ENCODE results near the gene C14orf119.

DNA sequence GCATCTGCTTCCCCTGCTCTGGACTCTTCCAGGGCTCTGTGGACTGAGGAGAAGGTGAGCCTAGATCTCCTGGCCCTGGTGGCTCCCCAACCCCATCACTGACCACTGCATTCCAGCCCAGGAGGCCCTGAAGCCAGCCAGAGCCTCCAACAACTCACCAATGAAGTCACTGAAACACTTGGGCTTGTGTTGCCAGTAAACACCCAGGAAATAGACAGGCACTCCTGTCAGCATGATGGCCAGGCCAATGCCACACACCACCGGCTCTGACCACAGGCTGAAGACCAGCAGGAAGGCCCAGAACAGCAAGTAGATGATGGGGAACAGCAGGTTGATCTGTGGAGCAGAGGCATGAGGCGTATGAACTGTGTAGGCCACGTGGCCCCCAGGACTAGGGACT, 32.6 kb downstream of the C14orf119 start:
- TF ChIP-seq POLR2A (IDR thresholded peaks at IDR 0.05) (no peak), POLR2AphosphoS5 (IDR thresholded peaks at IDR 0.05) (no peak)
- TF ChIP-seq, protein P1, sequence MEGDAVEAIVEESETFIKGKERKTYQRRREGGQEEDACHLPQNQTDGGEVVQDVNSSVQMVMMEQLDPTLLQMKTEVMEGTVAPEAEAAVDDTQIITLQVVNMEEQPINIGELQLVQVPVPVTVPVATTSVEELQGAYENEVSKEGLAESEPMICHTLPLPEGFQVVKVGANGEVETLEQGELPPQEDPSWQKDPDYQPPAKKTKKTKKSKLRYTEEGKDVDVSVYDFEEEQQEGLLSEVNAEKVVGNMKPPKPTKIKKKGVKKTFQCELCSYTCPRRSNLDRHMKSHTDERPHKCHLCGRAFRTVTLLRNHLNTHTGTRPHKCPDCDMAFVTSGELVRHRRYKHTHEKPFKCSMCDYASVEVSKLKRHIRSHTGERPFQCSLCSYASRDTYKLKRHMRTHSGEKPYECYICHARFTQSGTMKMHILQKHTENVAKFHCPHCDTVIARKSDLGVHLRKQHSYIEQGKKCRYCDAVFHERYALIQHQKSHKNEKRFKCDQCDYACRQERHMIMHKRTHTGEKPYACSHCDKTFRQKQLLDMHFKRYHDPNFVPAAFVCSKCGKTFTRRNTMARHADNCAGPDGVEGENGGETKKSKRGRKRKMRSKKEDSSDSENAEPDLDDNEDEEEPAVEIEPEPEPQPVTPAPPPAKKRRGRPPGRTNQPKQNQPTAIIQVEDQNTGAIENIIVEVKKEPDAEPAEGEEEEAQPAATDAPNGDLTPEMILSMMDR (IDR thresholded peaks at IDR 0.05 in 8 of 11, conservative IDR thresholded peaks at IDR 0.05 in 3 of 11), result no peak
